LNCAP (cell line): Measurements from ENCODE around the gene INPP5D.

ENCODE experiments used
- CTCF ChIP-seq: fragments of 450-650 bp; IDR thresholded peaks from 2 replicates; pipeline ENCODE4 v1.5.1; 2017; ENCODE audit warnings: mild to moderate bottlenecking

INPP5D gene

DNA sequence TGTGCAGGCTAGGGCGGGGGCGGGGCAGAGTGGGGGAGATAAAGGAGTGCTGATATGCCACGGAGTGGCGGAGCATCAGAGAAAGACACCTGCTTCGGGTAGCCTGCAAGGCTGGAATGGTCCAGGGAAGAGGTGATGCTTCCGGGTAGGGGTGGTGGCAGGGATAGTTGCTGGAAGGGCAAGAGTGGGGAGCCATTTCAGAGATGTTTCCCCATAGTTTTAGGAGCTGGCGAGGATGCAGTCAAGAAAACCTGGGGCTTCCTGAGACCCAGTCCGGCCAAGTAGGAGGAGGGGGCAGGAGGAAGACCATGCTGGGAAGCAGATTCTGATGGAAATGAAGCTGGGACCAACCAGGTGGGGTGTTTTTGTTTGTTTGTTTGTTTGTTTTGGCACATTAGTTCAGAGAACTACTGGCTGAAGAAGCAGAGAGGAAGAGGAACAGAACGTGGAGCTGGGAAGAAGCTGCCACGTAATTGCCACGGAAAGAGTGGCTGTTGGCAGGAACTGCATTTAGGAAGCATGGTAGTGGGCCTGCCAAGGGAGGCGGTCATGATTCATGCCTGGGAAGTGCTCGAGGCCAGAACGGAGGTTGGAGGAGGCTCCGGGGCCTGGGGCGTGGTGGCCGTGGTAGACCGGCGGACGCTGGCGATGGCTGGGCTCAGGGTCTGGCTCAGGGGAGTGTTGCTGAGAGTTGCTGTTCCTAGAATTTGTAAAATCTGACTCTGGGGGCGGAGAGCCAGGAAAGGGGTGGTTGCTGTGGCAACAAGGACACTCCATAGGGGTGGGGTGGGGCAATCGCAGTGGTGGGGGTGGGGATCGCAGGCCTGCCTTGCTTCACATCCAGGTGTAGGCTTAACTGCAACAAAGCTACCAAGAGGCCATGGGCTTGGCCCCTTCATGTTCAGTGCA, 8.6 kb upstream of the INPP5D start:
- TF ChIP-seq CTCF, result no peak

DNA sequence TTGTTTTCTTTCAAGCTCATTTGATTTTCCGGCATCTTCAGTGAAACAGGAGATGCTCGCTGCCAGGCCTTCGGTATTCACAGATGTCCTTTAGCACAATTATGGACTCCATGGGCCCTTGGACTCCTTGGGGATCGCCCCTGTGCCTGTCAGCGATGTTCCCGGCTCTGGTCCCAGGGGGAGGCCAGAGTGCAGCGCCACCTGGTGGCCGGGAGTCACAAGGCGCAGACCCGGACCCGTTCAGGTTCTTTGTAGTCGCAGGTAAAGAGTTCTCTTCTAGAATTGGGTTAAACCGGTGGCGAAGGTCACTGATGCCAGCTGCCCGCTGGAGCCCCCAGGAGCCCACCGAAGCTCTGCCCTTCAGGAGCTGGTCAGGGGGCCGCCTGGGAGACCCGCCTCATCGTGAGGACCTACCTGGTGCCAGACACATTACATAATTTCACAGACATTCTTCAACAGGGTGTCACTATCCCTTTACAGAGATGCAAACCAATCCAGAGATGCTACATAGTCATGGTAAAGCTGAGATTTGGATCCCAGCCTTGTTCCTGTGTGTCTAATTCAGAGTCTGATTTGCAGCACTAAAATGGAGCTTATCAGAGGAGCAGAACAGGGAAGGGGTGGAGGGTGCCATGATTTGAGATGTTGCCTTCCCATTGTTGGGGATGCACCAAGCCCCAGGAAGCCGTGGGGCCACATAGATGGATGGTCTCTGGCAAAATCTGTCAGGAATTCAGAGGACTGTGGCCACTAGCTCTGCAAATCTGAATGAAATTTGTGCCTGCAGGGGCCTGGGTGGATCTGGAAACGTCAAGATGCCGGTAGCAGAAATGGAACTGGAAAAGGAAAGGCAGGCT, 6.0 kb upstream of the INPP5D start:
- peak; percentile 95 for TF ChIP-seq CTCF

GRCh38 chr2:233055362-233055761, 4.8 kb upstream of the INPP5D start:
- no peak for TF ChIP-seq CTCF

DNA sequence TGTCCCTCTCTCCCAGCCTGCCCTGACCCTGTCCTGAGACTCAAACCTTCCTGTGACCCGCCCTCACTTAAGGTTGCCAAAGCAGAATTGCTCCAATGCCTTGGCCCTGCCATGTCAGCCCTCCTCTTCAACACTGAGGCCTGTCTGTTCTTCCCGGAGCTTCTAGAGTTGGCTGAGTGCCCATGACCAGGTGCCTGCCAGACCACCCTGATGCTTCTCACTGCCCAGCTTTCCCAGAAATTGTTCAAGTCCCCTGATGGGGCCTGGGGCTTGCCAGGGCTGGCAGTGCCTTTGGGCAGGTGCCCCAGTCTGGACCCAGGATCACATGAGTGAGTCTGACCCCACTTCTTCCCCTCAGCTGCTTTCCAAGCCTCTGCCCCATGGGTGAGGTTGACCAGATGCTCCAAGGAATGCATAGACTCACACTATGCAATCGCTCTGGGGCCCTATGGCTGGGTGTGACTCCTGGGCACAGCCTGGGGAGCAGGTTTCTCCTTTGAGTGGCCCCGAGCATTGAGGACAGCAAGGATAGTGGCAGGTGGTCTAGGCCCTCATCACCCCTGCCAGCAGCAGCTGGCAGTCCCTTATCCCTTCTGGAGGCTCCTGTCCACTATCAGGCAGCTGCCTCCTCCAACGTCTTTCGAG, 3.1 kb upstream of the INPP5D start:
- no peak for TF ChIP-seq CTCF

DNA sequence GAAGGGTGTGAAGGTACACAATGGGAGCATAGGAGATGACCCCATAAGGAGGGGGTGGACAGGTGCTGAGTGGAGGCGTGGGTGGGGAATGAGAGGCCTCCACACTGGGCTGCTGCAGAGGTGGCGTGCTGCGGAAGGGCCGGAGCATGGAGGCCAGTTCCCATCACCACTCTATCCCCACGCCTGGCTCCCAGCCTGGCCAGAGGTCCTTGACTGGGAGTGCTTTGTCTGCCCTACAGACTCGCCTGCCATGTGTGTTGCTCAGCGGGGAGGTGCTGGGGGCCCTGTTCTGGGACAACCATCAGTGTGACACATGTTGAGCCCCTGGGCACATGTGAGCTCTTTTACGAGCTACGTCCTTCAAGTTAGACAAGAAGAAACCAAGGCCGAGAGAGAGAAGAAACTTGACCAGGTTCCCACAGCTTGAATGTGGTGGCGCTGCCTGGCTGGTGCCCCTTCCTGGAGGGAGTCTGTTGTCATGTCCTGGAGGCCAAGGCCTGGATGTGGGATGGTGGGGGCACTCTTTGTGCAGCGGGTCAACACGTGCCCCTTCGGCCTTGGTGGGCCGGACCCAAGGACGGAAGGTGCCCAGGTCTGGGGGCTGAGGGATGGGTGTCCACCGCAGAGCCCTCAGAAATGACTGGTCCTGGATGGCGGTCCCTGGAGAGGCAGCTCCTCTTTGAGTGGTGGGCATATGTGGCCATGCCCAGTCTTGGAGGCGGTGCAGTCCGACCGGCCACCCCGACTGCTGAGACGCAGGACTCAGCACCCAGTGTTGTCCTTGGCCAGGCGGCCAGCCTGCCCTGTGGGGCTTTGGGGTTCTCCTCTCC, 1.2 kb upstream of the INPP5D start:
- no peak for TF ChIP-seq CTCF

GRCh38 chr2:233059547-233059796, 670 bp upstream of the INPP5D start:
- TF ChIP-seq CTCF, result no peak

DNA sequence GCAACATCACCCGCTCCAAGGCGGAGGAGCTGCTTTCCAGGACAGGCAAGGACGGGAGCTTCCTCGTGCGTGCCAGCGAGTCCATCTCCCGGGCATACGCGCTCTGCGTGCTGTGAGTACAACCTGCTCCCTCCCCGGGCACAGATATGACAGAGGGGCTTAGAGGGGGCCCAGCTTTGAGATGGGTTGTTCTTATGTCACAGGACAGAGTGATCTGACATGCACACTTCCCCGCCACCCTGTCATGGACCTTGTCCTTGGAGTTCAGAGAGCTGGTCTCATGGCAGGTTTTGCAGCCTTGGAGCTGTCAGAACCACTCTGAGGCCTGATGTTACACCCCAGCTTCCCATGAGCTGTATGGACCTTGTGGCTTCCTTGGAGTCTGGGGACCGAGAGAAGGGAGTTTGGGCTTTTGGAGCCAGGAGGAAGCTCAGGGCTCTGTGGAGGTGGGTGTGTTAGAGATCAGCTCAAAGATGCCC, 398 bp downstream of the INPP5D start:
- TF ChIP-seq CTCF, result no peak
